ENCODE measurements around the gene CIAO3.
"Not testable (repeated sequence)": the region's sequence is repeated elsewhere in the genome, so short reads cannot be mapped to it uniquely, and the experiment has no call there.

Gene CIAO3

GRCh38 chr16:740764-741505 lies at the start of gene CIAO3:
Gene CIAO3 (minus strand): TSS chr16:740997. CDS start chr16:740985, 12 bp downstream.
- DNase-seq, result peak; percentile 72

GRCh38 chr16:790086-790485 lies 49.3 kb upstream of the CIAO3 start:
- no peak for DNase-seq

- DNase-seq, result no peak
These were observed 48.5 kb upstream of the CIAO3 start for GRCh38 chr16:789191-789850.

- DNase-seq, result peak; percentile 72
These were observed 47.8 kb upstream of the CIAO3 start, which contains the start of gene CHTF18 for GRCh38 chr16:788399-789126. Gene CHTF18 (plus strand): TSS chr16:788620. CDS start chr16:788685, 65 bp downstream.

GRCh38 chr16:787978-788398 lies 47.2 kb upstream of the CIAO3 start, which contains the start of gene RPUSD1:
Gene RPUSD1 (minus strand): TSS chr16:788381. CDS start chr16:787737, 644 bp downstream.
- DNase-seq, result no peak

- DNase-seq, result no peak
These were observed 46.6 kb upstream of the CIAO3 start for GRCh38 chr16:787321-787966.

- no peak for DNase-seq
These were observed 45.1 kb upstream of the CIAO3 start for GRCh38 chr16:785563-786535.

GRCh38 chr16:784431-784830 lies 43.6 kb upstream of the CIAO3 start:
- DNase-seq, result no peak

GRCh38 chr16:783404-784161 lies 42.8 kb upstream of the CIAO3 start:
- DNase-seq, result no peak

GRCh38 chr16:782766-783403 lies 42.1 kb upstream of the CIAO3 start:
- DNase-seq, result no peak

GRCh38 chr16:782258-782657 lies 41.5 kb upstream of the CIAO3 start:
- no peak for DNase-seq

- no peak for DNase-seq
These were observed 40.7 kb upstream of the CIAO3 start for GRCh38 chr16:781346-782010.

GRCh38 chr16:780296-780695 lies 39.5 kb upstream of the CIAO3 start:
- no peak for DNase-seq

- DNase-seq, result no peak
These were observed 38.8 kb upstream of the CIAO3 start for GRCh38 chr16:779561-779960.

- DNase-seq, result no peak
These were observed 38.2 kb upstream of the CIAO3 start for GRCh38 chr16:778909-779527.

- no peak for DNase-seq
These were observed 37.6 kb upstream of the CIAO3 start for GRCh38 chr16:778447-778846.

GRCh38 chr16:777826-778225 lies 37.0 kb upstream of the CIAO3 start:
- DNase-seq, result no peak

- no peak for DNase-seq
These were observed 36.0 kb upstream of the CIAO3 start for GRCh38 chr16:776824-777223.

- DNase-seq, result not testable (repeated sequence)
These were observed 35.5 kb upstream of the CIAO3 start for GRCh38 chr16:776298-776697.
